Stimulated activated naive CD8-positive, alpha-beta T cell treated with anti-CD3 and anti-CD28 coated beads, Interleukin-15, Interleukin-2, amounts not matched to agents 100 ng/mL and 50 ng/mL, for 24 hours (primary cell): Measurements from ENCODE around the gene TBL1X.

Experiments
- H3K27ac Mint-ChIP-seq: one replicate; pipeline ENCODE4 v1.8.0; 2021; ENCODE audit warnings: mild to moderate bottlenecking, mixed read lengths
- H3K27me3 Mint-ChIP-seq: one replicate; pipeline ENCODE4 v1.8.0; 2021; ENCODE audit warnings: mixed read lengths
- H3K36me3 Mint-ChIP-seq: one replicate; pipeline ENCODE4 v1.8.0; 2021; ENCODE audit warnings: low read depth, mixed read lengths
- H3K4me1 Mint-ChIP-seq: one replicate; pipeline ENCODE4 v1.8.0; 2021; ENCODE audit warnings: low read depth, mixed read lengths
- H3K4me3 Mint-ChIP-seq: one replicate; pipeline ENCODE4 v1.8.0; 2021; ENCODE audit warnings: mild to moderate bottlenecking, mixed read lengths
- H3K9me3 Mint-ChIP-seq: one replicate; pipeline ENCODE4 v1.8.0; 2021; ENCODE audit warnings: mixed read lengths

The TBL1X gene

GRCh38 chrX:9558615-9559014 is 93.8 kb downstream of the TBL1X start:
- peaks cover 27% of the 10 kb centered on the region for H3K4me1 Mint-ChIP-seq

GRCh38 chrX:9560219-9560618 is 95.4 kb downstream of the TBL1X start:
- Mint-ChIP-seq H3K27me3 (no peaks in the 10 kb centered on the region), H3K36me3 (peaks cover 12% of the 10 kb centered on the region), H3K4me3 (no peak overlapping the region)

More at GRCh38 chrX:9558615-9559014, 93.8 kb downstream of the TBL1X start:
- no peaks in the 10 kb centered on the region for H3K9me3 Mint-ChIP-seq
- H3K36me3 Mint-ChIP-seq = peaks cover 12% of the 10 kb centered on the region
- H3K4me3 Mint-ChIP-seq = no peak overlapping the region
- H3K27me3 Mint-ChIP-seq = no peaks in the 10 kb centered on the region
- H3K27ac Mint-ChIP-seq = no peak overlapping the region

GRCh38 chrX:9561199-9561598 is 96.3 kb downstream of the TBL1X start:
- Mint-ChIP-seq H3K27me3 (no peaks in the 10 kb centered on the region), H3K27ac (no peak overlapping the region), H3K4me3 (no peak overlapping the region), H3K4me1 (peaks cover 27% of the 10 kb centered on the region), H3K9me3 (no peaks in the 10 kb centered on the region), H3K36me3 (peaks cover 12% of the 10 kb centered on the region)

More at GRCh38 chrX:9560219-9560618, 95.4 kb downstream of the TBL1X start:
- H3K4me1 Mint-ChIP-seq = peaks cover 27% of the 10 kb centered on the region
- no peaks in the 10 kb centered on the region for H3K9me3 Mint-ChIP-seq
- H3K27ac Mint-ChIP-seq = no peak overlapping the region

- Mint-ChIP-seq H3K36me3 (peaks cover 12% of the 10 kb centered on the region), H3K9me3 (no peaks in the 10 kb centered on the region), H3K4me3 (no peak overlapping the region), H3K27me3 (no peaks in the 10 kb centered on the region), H3K27ac (no peak overlapping the region), H3K4me1 (peaks cover 17% of the 10 kb centered on the region)
Observed at GRCh38 chrX:9562851-9563250, 98.0 kb downstream of the TBL1X start.

- no peak overlapping the region for H3K27ac Mint-ChIP-seq
- peaks cover 12% of the 10 kb centered on the region for H3K36me3 Mint-ChIP-seq
- no peaks in the 10 kb centered on the region for H3K9me3 Mint-ChIP-seq
- H3K27me3 Mint-ChIP-seq = no peaks in the 10 kb centered on the region
- H3K4me1 Mint-ChIP-seq = peaks cover 11% of the 10 kb centered on the region
- no peak overlapping the region for H3K4me3 Mint-ChIP-seq
Observed at GRCh38 chrX:9566150-9566621, 101.3 kb downstream of the TBL1X start.

GRCh38 chrX:9569876-9570301 is 105.0 kb downstream of the TBL1X start:
- Mint-ChIP-seq H3K9me3 (no peaks in the 10 kb centered on the region), H3K27ac (no peak overlapping the region), H3K27me3 (no peaks in the 10 kb centered on the region), H3K4me1 (peaks cover 26% of the 10 kb centered on the region), H3K36me3 (peaks cover 5% of the 10 kb centered on the region), H3K4me3 (no peak overlapping the region)

- Mint-ChIP-seq H3K4me1 (peaks cover 31% of the 10 kb centered on the region), H3K27me3 (no peaks in the 10 kb centered on the region), H3K36me3 (peaks cover 5% of the 10 kb centered on the region), H3K9me3 (no peaks in the 10 kb centered on the region), H3K27ac (no peak overlapping the region), H3K4me3 (no peak overlapping the region)
Observed at GRCh38 chrX:9573282-9574106, 108.6 kb downstream of the TBL1X start.

- Mint-ChIP-seq H3K4me1 (peaks cover 31% of the 10 kb centered on the region), H3K27ac (no peak overlapping the region), H3K36me3 (peaks cover 5% of the 10 kb centered on the region), H3K9me3 (no peaks in the 10 kb centered on the region), H3K27me3 (no peaks in the 10 kb centered on the region), H3K4me3 (no peak overlapping the region)
Observed at GRCh38 chrX:9576059-9576458, 111.2 kb downstream of the TBL1X start.

GRCh38 chrX:9577555-9577954 is 112.7 kb downstream of the TBL1X start:
- Mint-ChIP-seq H3K27me3 (no peaks in the 10 kb centered on the region), H3K36me3 (no peaks in the 10 kb centered on the region), H3K4me1 (peaks cover 20% of the 10 kb centered on the region), H3K9me3 (no peaks in the 10 kb centered on the region), H3K27ac (no peak overlapping the region), H3K4me3 (no peak overlapping the region)

GRCh38 chrX:9578083-9578779 is 113.4 kb downstream of the TBL1X start:
- no peak overlapping the region for H3K27ac Mint-ChIP-seq
- H3K4me3 Mint-ChIP-seq = no peak overlapping the region
- no peaks in the 10 kb centered on the region for H3K9me3 Mint-ChIP-seq
- no peaks in the 10 kb centered on the region for H3K27me3 Mint-ChIP-seq
- peaks cover 17% of the 10 kb centered on the region for H3K4me1 Mint-ChIP-seq
- H3K36me3 Mint-ChIP-seq = no peaks in the 10 kb centered on the region

GRCh38 chrX:9581771-9582385 is 117.0 kb downstream of the TBL1X start:
- Mint-ChIP-seq H3K27me3 (no peaks in the 10 kb centered on the region), H3K4me1 (peaks cover 26% of the 10 kb centered on the region), H3K9me3 (no peaks in the 10 kb centered on the region), H3K4me3 (no peak overlapping the region), H3K27ac (no peak overlapping the region), H3K36me3 (no peaks in the 10 kb centered on the region)

GRCh38 chrX:9582956-9583355 is 118.1 kb downstream of the TBL1X start:
- peaks cover 30% of the 10 kb centered on the region for H3K4me1 Mint-ChIP-seq
- no peak overlapping the region for H3K4me3 Mint-ChIP-seq
- H3K36me3 Mint-ChIP-seq = no peaks in the 10 kb centered on the region
- H3K9me3 Mint-ChIP-seq = no peaks in the 10 kb centered on the region
- H3K27me3 Mint-ChIP-seq = no peaks in the 10 kb centered on the region
- H3K27ac Mint-ChIP-seq = no peak overlapping the region

GRCh38 chrX:9586992-9587392 is 122.1 kb downstream of the TBL1X start:
- H3K27ac Mint-ChIP-seq = no peak overlapping the region

GRCh38 chrX:9587642-9588041 is 122.8 kb downstream of the TBL1X start:
- H3K36me3 Mint-ChIP-seq = peaks cover 13% of the 10 kb centered on the region
- no peak overlapping the region for H3K27ac Mint-ChIP-seq
- H3K4me3 Mint-ChIP-seq = no peak overlapping the region
- H3K27me3 Mint-ChIP-seq = no peaks in the 10 kb centered on the region
- no peaks in the 10 kb centered on the region for H3K9me3 Mint-ChIP-seq
- peaks cover 32% of the 10 kb centered on the region for H3K4me1 Mint-ChIP-seq

More at GRCh38 chrX:9586992-9587392, 122.1 kb downstream of the TBL1X start:
- Mint-ChIP-seq H3K27me3 (no peaks in the 10 kb centered on the region), H3K4me1 (peaks cover 30% of the 10 kb centered on the region), H3K36me3 (peaks cover 11% of the 10 kb centered on the region), H3K9me3 (no peaks in the 10 kb centered on the region), H3K4me3 (no peak overlapping the region)

GRCh38 chrX:9591496-9591895 is 126.6 kb downstream of the TBL1X start:
- H3K36me3 Mint-ChIP-seq = peaks cover 13% of the 10 kb centered on the region
- no peak overlapping the region for H3K4me3 Mint-ChIP-seq
- H3K27ac Mint-ChIP-seq = no peak overlapping the region

More at GRCh38 chrX:9591496-9591895, 126.6 kb downstream of the TBL1X start:
- H3K9me3 Mint-ChIP-seq = no peaks in the 10 kb centered on the region
- H3K4me1 Mint-ChIP-seq = peaks cover 18% of the 10 kb centered on the region
- H3K27me3 Mint-ChIP-seq = no peaks in the 10 kb centered on the region
